ENCODE measurements around the gene BMAL1.

BMAL1 gene

DNA sequence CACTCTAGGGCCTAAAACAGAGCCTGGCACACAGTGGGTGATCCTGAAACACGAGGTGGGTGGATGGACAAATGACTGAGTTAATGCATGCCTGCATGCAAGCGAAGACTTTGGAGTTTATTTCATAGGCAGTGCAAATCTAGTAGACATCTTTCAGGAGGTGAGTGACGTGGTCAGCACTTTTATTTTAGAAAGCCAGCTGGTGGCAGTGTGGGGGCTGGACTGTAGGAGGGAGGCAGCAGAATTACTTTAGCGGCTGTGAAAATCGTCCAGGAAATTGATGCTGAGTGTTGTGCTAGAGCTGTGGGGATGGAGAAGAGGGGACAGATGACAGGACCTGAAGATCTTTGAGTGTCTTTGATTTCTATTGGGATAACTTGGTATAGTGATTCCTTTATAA is 47.1 kb downstream of the BMAL1 start:
- H3K79me2 ChIP-seq (ENCODE audit: control insufficient read depth, low read length), result no peaks in the 10 kb centered on the region
- no peaks in the 10 kb centered on the region for H3K9me3 ChIP-seq (ENCODE audit: control insufficient read depth, insufficient read depth, low read length)
- H3K9me2 ChIP-seq (replicated peaks; ENCODE audit: control insufficient read depth, low read length), result no peaks in the 10 kb centered on the region
- H3K27me3 ChIP-seq (ENCODE audit: control insufficient read depth, low read length), result peaks cover 2% of the 10 kb centered on the region; the same call in 1 of the 2 replicates
- H4K20me1 ChIP-seq (ENCODE audit: control insufficient read depth, insufficient read depth, low read depth, low read length), result no peaks in the 10 kb centered on the region
- no peak overlapping the region for H3K4me3 ChIP-seq (ENCODE audit: low read length)
- H3K36me3 ChIP-seq (ENCODE audit: control insufficient read depth, low read length), result no peaks in the 10 kb centered on the region
- H3K4me1 ChIP-seq (ENCODE audit: control insufficient read depth, low read length), result no peaks in the 10 kb centered on the region
- H3F3A ChIP-seq (ENCODE audit: control insufficient read depth, insufficient read depth), result no peaks in the 10 kb centered on the region
- no peak overlapping the region for H3K4me2 ChIP-seq (ENCODE audit: low read length)
- no peak overlapping the region for H3K27ac ChIP-seq (ENCODE audit: low read depth, low read length)
- TF ChIP-seq CTCF (IDR thresholded peaks at IDR 0.05; ENCODE audit: low read depth, low read length, poor library complexity, severe bottlenecking) (no peak), EZH2phosphoT487 (IDR thresholded peaks at IDR 0.05; ENCODE audit: borderline replicate concordance, low read length) (no peak)

DNA sequence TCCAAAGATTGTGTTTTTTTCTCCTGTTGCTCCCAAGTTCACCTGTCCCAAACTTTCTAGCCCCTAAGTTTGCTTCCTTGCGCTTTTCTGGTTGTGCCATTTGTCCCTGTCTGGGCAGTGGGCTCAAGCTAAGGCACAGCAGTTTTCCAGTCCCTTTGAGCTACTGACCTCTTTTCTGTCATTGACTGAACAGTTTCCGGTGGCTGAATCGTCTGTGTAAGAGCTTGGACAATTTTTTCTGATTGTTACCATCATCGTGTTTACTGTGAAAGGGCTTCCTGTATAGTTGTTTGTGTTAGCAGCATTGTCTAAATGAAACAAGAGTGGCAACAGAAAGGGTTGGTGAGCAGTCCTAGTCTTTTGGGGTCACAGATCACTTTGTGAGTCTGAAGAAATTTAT is 49.8 kb downstream of the BMAL1 start:
- Histone ChIP-seq H3K9me3 (ENCODE audit: control insufficient read depth, insufficient read depth, low read length) (no peaks in the 10 kb centered on the region), H4K20me1 (ENCODE audit: control insufficient read depth, insufficient read depth, low read depth, low read length) (no peaks in the 10 kb centered on the region), H3K4me2 (ENCODE audit: low read length) (no peak overlapping the region), H3K4me1 (ENCODE audit: control insufficient read depth, low read length) (no peaks in the 10 kb centered on the region), H3K9me2 (replicated peaks; ENCODE audit: control insufficient read depth, low read length) (no peaks in the 10 kb centered on the region), H3K79me2 (ENCODE audit: control insufficient read depth, low read length) (no peaks in the 10 kb centered on the region), H3K27me3 (ENCODE audit: control insufficient read depth, low read length) (no peaks in the 10 kb centered on the region), H3K27ac (ENCODE audit: low read depth, low read length) (no peak overlapping the region), H3F3A (ENCODE audit: control insufficient read depth, insufficient read depth) (no peaks in the 10 kb centered on the region), H3K4me3 (ENCODE audit: low read length) (no peak overlapping the region), H3K36me3 (ENCODE audit: control insufficient read depth, low read length) (no peaks in the 10 kb centered on the region)
- TF ChIP-seq CTCF (IDR thresholded peaks at IDR 0.05; ENCODE audit: low read depth, low read length, poor library complexity, severe bottlenecking) (no peak), EZH2phosphoT487 (IDR thresholded peaks at IDR 0.05; ENCODE audit: borderline replicate concordance, low read length) (no peak)

DNA sequence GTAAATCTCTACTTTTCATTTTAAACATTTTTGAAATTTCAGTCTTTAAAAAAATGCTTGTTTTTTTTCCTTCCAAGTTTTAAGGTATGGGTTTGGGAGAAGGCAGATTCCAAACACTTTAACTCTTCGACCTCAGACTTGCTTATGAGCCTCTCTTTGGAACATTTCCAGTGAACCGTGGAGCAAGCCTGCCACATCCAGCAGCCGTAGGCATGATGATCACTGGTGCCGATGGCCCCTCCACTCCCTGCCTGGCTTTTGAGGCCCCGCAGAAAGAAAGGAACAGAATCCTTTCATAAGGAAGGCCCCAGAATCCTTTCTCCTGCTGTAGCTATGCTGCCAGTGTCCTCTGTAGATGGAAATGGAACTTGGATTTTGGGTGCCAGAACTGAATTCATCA is 50.7 kb downstream of the BMAL1 start:
- no peaks in the 10 kb centered on the region for H3K36me3 ChIP-seq (ENCODE audit: control insufficient read depth, low read length)
- TF ChIP-seq CTCF (IDR thresholded peaks at IDR 0.05; ENCODE audit: low read depth, low read length, poor library complexity, severe bottlenecking) (no peak), EZH2phosphoT487 (IDR thresholded peaks at IDR 0.05; ENCODE audit: borderline replicate concordance, low read length) (no peak)
- no peaks in the 10 kb centered on the region for H3K27me3 ChIP-seq (ENCODE audit: control insufficient read depth, low read length)
- no peaks in the 10 kb centered on the region for H3K9me2 ChIP-seq (replicated peaks; ENCODE audit: control insufficient read depth, low read length)
- no peak overlapping the region for H3K27ac ChIP-seq (ENCODE audit: low read depth, low read length)
- H3F3A ChIP-seq (ENCODE audit: control insufficient read depth, insufficient read depth), result no peaks in the 10 kb centered on the region
- H3K9me3 ChIP-seq (ENCODE audit: control insufficient read depth, insufficient read depth, low read length), result no peaks in the 10 kb centered on the region
- no peak overlapping the region for H3K4me2 ChIP-seq (ENCODE audit: low read length)
- no peaks in the 10 kb centered on the region for H4K20me1 ChIP-seq (ENCODE audit: control insufficient read depth, insufficient read depth, low read depth, low read length)
- H3K79me2 ChIP-seq (ENCODE audit: control insufficient read depth, low read length), result no peaks in the 10 kb centered on the region
- no peak overlapping the region for H3K4me3 ChIP-seq (ENCODE audit: low read length)
- no peaks in the 10 kb centered on the region for H3K4me1 ChIP-seq (ENCODE audit: control insufficient read depth, low read length)
